RPMI8226 (cell line): ENCODE results near the gene CNTNAP2.

Source experiments
- DNase-seq: peaks from one replicate; pipeline ENCODE4 v3.0.0-alpha.2; 2015

The CNTNAP2 gene

GRCh38 chr7:146116521-146117222, at the start of gene CNTNAP2:
Gene CNTNAP2 (plus strand): TSS chr7:146116801. CDS start chr7:146116877, 76 bp downstream.
- no peak for DNase-seq

GRCh38 chr7:146067880-146068279, 48.7 kb upstream of the CNTNAP2 start:
- DNase-seq: no peak

- DNase-seq: no peak
Observed at GRCh38 chr7:146074195-146074765, 42.3 kb upstream of the CNTNAP2 start.

GRCh38 chr7:146076344-146076743, 40.3 kb upstream of the CNTNAP2 start:
- no peak for DNase-seq

- DNase-seq: no peak
Observed at GRCh38 chr7:146084086-146084485, 32.5 kb upstream of the CNTNAP2 start.

- peak; percentile 63 for DNase-seq
Observed at GRCh38 chr7:146090023-146090645, 26.5 kb upstream of the CNTNAP2 start.

- no peak for DNase-seq
Observed at GRCh38 chr7:146094356-146094755, 22.2 kb upstream of the CNTNAP2 start.

GRCh38 chr7:146096994-146097393, 19.6 kb upstream of the CNTNAP2 start:
- no peak for DNase-seq

- no peak for DNase-seq
Observed at GRCh38 chr7:146106319-146106718, 10.3 kb upstream of the CNTNAP2 start.

- no peak for DNase-seq
Observed at GRCh38 chr7:146112755-146113154, 3.8 kb upstream of the CNTNAP2 start.

- no peak for DNase-seq
Observed at GRCh38 chr7:146115548-146115850, 1.1 kb upstream of the CNTNAP2 start.

- peak; percentile 84 for DNase-seq
Observed at GRCh38 chr7:146115851-146116520, 615 bp upstream of the CNTNAP2 start.

- no peak for DNase-seq
Observed at GRCh38 chr7:146117576-146117975, 975 bp downstream of the CNTNAP2 start.

GRCh38 chr7:146119002-146119401, 2.4 kb downstream of the CNTNAP2 start:
- DNase-seq: no peak

- DNase-seq: no peak
Observed at GRCh38 chr7:146123715-146124114, 7.1 kb downstream of the CNTNAP2 start.

- DNase-seq: no peak
Observed at GRCh38 chr7:146126767-146127509, 10.3 kb downstream of the CNTNAP2 start.

GRCh38 chr7:146129296-146129695, 12.7 kb downstream of the CNTNAP2 start:
- no peak for DNase-seq

- no peak for DNase-seq
Observed at GRCh38 chr7:146129997-146130396, 13.4 kb downstream of the CNTNAP2 start.

- DNase-seq: no peak
Observed at GRCh38 chr7:146131701-146132100, 15.1 kb downstream of the CNTNAP2 start.

- no peak for DNase-seq
Observed at GRCh38 chr7:146136357-146136875, 19.8 kb downstream of the CNTNAP2 start.

GRCh38 chr7:146138926-146139325, 22.3 kb downstream of the CNTNAP2 start:
- no peak for DNase-seq

- no peak for DNase-seq
Observed at GRCh38 chr7:146146831-146147486, 30.4 kb downstream of the CNTNAP2 start.
